Skeletal muscle tissue (tissue), 4 donors: ENCODE measurements around the gene CELSR3. TPM values are rescaled to one million over a fixed set of nuclear protein-coding genes. Genes with fewer than 3 reads are reported as not detected.

Experiments
- H3K27ac ChIP-seq: one replicate; pipeline ENCODE4 v1.7.0; 2013; ENCODE audit warnings: mild to moderate bottlenecking, low read depth, low read length, inconsistent platforms
- H3K27me3 ChIP-seq, 3 donors: one replicate each; pipeline ENCODE4 v1.7.0; 2013; ENCODE audit warnings: low read length in 3 of 3; ENCODE audit not compliant: control insufficient read depth in 3 of 3, insufficient read depth in 3 of 3
- H3K36me3 ChIP-seq, 3 donors: one replicate each; pipeline ENCODE4 v1.7.0; 2013; ENCODE audit warnings: low read length in 3 of 3; ENCODE audit not compliant: control insufficient read depth in 3 of 3, insufficient read depth in 3 of 3
- H3K4me1 ChIP-seq, 3 donors: one replicate each; pipeline ENCODE4 v1.7.0; 2013; ENCODE audit warnings: low read length in 3 of 3, mild to moderate bottlenecking in 3 of 3; ENCODE audit not compliant: control insufficient read depth in 3 of 3, insufficient read depth in 3 of 3
- H3K4me3 ChIP-seq, 3 donors: one replicate each; pipeline ENCODE4 v1.7.0; 2013; ENCODE audit warnings: low read length in 3 of 3
- H3K9ac ChIP-seq, 3 donors: one replicate each; pipeline ENCODE4 v1.7.0; 2013; ENCODE audit warnings: low read length in 3 of 3, mild to moderate bottlenecking in 3 of 3, moderate library complexity in 2 of 3, low read depth in 1 of 3
- H3K9me3 ChIP-seq, 3 donors: one replicate each; pipeline ENCODE4 v1.7.0; 2013; ENCODE audit warnings: low read length in 3 of 3; ENCODE audit not compliant: control insufficient read depth in 3 of 3
- total RNA-seq: library from RNA; depleted of rRNA; stranded (reverse); fragments of >200 nt; gene quantifications from one replicate; pipeline ENCODE4 v1.2.3, GENCODE V29; 2014
- donor health status: Osteomylitis.

CELSR3 gene
- under 0.01 TPM for total RNA-seq

- Histone ChIP-seq H3K4me3 (peak within 1 kb of the TSS; percentile 38 to 69 (median 52)), H3K9me3 (no peaks in the 10 kb centered on the region), H3K27me3 (peaks cover 39 to 64% (median 50%) of the 10 kb centered on the region in 3 donors), H3K4me1 (peaks cover 9 to 16% (median 16%) of the 10 kb centered on the region in 3 donors), H3K9ac (peak within 1 kb of the TSS in 2 of 3 donors; percentile 6 to 33), H3K36me3 (no peaks in the 10 kb centered on the region), H3K27ac (peak within 1 kb of the TSS; percentile 19)
Observed at GRCh38 chr3:48662753-48663488, at the start of gene CELSR3. CELSR3 (minus strand) TSS chr3:48662886; CDS start chr3:48662634, 252 bp downstream.

GRCh38 chr3:48711727-48712126, 49.0 kb upstream of the CELSR3 start:
- Histone ChIP-seq H3K27ac (no peak overlapping the region), H3K4me3 (no peak overlapping the region), H3K9ac (no peak overlapping the region), H3K9me3 (no peaks in the 10 kb centered on the region), H3K4me1 (peaks cover 29 to 36% (median 32%) of the 10 kb centered on the region in 3 donors), H3K27me3 (no peaks in the 10 kb centered on the region), H3K36me3 (peaks cover 9 to 23% (median 22%) of the 10 kb centered on the region in 3 donors)

- Histone ChIP-seq H3K4me1 (peaks cover 18 to 22% (median 20%) of the 10 kb centered on the region in 3 donors), H3K9me3 (no peaks in the 10 kb centered on the region), H3K4me3 (no peak overlapping the region), H3K27ac (peak overlapping the region; percentile 52), H3K36me3 (peaks cover 9 to 23% (median 18%) of the 10 kb centered on the region in 3 donors), H3K9ac (no peak overlapping the region), H3K27me3 (no peaks in the 10 kb centered on the region)
Observed at GRCh38 chr3:48709051-48709461, 46.4 kb upstream of the CELSR3 start.

- Histone ChIP-seq H3K27me3 (no peaks in the 10 kb centered on the region), H3K4me1 (peaks cover 18 to 21% (median 20%) of the 10 kb centered on the region in 3 donors), H3K9me3 (no peaks in the 10 kb centered on the region), H3K4me3 (no peak overlapping the region), H3K27ac (peak overlapping the region; percentile 52), H3K36me3 (peaks cover 9 to 23% (median 18%) of the 10 kb centered on the region in 3 donors), H3K9ac (no peak overlapping the region)
Observed at GRCh38 chr3:48708481-48708889, 45.8 kb upstream of the CELSR3 start.

- Histone ChIP-seq H3K9me3 (no peaks in the 10 kb centered on the region), H3K4me1 (peaks cover 14 to 16% (median 16%) of the 10 kb centered on the region in 3 donors), H3K36me3 (peaks cover 4 to 19% (median 13%) of the 10 kb centered on the region in 3 donors), H3K27me3 (no peaks in the 10 kb centered on the region), H3K27ac (no peak overlapping the region), H3K9ac (no peak overlapping the region), H3K4me3 (no peak overlapping the region)
Observed at GRCh38 chr3:48707157-48707556, 44.5 kb upstream of the CELSR3 start.

- Histone ChIP-seq H3K36me3 (peaks cover 2 to 13% (median 9%) of the 10 kb centered on the region in 3 donors), H3K27me3 (no peaks in the 10 kb centered on the region), H3K4me3 (no peak overlapping the region), H3K9me3 (no peaks in the 10 kb centered on the region), H3K9ac (no peak overlapping the region), H3K4me1 (no peaks in the 10 kb centered on the region), H3K27ac (no peak overlapping the region)
Observed at GRCh38 chr3:48702320-48702920, 39.7 kb upstream of the CELSR3 start.

GRCh38 chr3:48700731-48701405, 38.2 kb upstream of the CELSR3 start:
- Histone ChIP-seq H3K9me3 (no peaks in the 10 kb centered on the region), H3K36me3 (peaks cover 0 to 13% (median 12%) of the 10 kb centered on the region in 3 donors), H3K27me3 (no peaks in the 10 kb centered on the region), H3K4me3 (no peak overlapping the region), H3K27ac (no peak overlapping the region), H3K4me1 (no peaks in the 10 kb centered on the region), H3K9ac (no peak overlapping the region)

GRCh38 chr3:48698891-48699290, 36.2 kb upstream of the CELSR3 start:
- no peak overlapping the region for H3K9ac ChIP-seq
- H3K4me1 ChIP-seq: peaks cover 3 to 8% (median 5%) of the 10 kb centered on the region in 3 donors
- H3K27me3 ChIP-seq: no peaks in the 10 kb centered on the region
- H3K36me3 ChIP-seq: peaks cover 8 to 28% (median 27%) of the 10 kb centered on the region in 3 donors
- H3K9me3 ChIP-seq: no peaks in the 10 kb centered on the region
- H3K27ac ChIP-seq: no peak overlapping the region
- no peak overlapping the region for H3K4me3 ChIP-seq

- H3K27ac ChIP-seq: no peak overlapping the region
- H3K9ac ChIP-seq: no peak overlapping the region
- H3K27me3 ChIP-seq: no peaks in the 10 kb centered on the region
- H3K4me3 ChIP-seq: no peak overlapping the region
- H3K36me3 ChIP-seq: peaks cover 16 to 37% (median 35%) of the 10 kb centered on the region in 3 donors
- H3K9me3 ChIP-seq: no peaks in the 10 kb centered on the region
- peaks cover 3 to 8% (median 5%) of the 10 kb centered on the region in 3 donors for H3K4me1 ChIP-seq
Observed at GRCh38 chr3:48697952-48698351, 35.3 kb upstream of the CELSR3 start.
